Sigmoid colon (tissue), 4 donors: ENCODE data around the gene HK2.

Source experiments
- CTCF ChIP-seq, 4 experiments: fragments of 450-650 bp in 3 of 4; fragments of 200-600 bp in 1 of 4; IDR thresholded peaks; one replicate each; pipeline ENCODE4 v1.5.1; 2016 to 2019; ENCODE audit warnings: antibody characterized with exemption in 4 of 4, mild to moderate bottlenecking in 3 of 4, moderate library complexity in 2 of 4
- EP300 ChIP-seq, 4 donors: sonication (generic); formaldehyde crosslinking; IDR thresholded peaks; one replicate each; pipeline ENCODE4 v1.6.1; 2017; ENCODE audit warnings: antibody characterized with exemption in 4 of 4
- POLR2A ChIP-seq, 2 donors: fragments of 450-650 bp; IDR thresholded peaks; one replicate each; pipeline ENCODE4 v1.6.1; 2016; ENCODE audit warnings: antibody characterized with exemption in 2 of 2, mild to moderate bottlenecking in 2 of 2, moderate library complexity in 2 of 2

DNA sequence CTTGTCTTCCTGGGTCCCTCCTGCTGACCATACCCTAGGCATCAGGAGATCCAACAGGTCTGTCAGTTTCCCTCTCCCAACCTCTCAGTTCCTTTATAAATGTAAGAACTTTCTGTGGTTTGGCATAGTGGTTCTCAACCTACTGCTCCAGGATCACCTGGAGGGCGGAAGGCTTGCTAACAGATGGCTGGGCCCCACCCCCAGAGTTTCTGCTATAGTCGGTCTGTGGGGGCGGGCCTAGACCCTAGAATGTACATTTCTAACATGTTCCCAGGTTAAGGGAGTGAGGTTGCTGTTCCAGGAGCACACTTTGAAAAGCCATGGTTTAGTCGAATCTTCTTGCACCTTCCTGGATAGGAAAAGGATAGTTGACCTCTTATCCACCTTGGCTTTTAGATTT, 37.0 kb downstream of the HK2 start:
- TF ChIP-seq CTCF (IDR thresholded peaks at IDR 0.05) (no peak), POLR2A (IDR thresholded peaks at IDR 0.05) (no peak), EP300 (IDR thresholded peaks at IDR 0.05) (no peak)
